Measurements from ENCODE around the gene PTPRA.
"Not testable (repeated sequence)": the region's sequence is repeated elsewhere in the genome, so short reads cannot be mapped to it uniquely, and the experiment has no call there.

Gene PTPRA

DNA sequence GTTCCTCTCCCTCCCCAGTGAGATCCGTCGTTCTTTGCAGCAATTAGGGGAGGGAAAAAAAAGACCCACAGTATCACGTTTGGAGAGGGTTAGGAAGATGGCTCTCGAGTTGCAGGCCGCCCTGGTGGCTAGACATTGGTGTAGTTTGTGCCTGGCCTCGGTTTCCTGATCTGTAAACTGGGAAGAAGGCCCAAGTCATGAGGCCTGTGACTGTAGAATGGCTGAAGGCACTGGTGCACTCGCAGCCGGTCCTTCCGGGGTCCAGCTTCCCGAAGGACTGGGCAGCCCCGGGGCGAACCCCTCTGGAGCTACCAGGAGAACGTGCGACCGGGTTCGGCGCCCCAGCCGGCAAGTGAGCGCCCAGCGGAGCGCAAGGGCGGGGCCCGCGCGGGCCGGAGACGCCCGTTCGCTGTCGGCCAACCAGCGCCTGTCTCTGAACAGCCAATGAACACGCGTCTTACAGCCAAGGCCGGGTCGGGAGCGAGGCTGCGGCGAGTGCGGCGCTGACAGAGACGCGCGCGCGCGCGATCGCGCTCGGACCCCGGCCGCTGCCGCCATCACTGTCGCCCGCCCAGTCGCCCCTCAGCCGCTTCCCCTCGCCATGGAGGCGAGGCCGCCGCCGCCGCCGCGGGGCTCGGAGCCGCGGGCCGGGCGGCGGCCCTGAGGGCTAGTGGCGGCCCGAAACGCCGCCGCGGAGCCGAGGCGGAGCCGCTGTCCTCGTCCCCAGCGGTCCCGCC, at the start of gene PTPRA:
TSS of gene PTPRA (plus strand) at position 472 of the 737 bp plus-strand sequence. CDS start 90,797 bp downstream, outside the sequence.
- intact Hi-C loops (cut with DNase I), result loop anchor here (2.0 to 10.0 kb wide), 3 partner anchors 32 to 174 kb away; partner anchors contain the start of genes MRPS26, PCED1A and VPS16
- peak; percentile 92 to 98 (median 96) for DNase-seq

DNA sequence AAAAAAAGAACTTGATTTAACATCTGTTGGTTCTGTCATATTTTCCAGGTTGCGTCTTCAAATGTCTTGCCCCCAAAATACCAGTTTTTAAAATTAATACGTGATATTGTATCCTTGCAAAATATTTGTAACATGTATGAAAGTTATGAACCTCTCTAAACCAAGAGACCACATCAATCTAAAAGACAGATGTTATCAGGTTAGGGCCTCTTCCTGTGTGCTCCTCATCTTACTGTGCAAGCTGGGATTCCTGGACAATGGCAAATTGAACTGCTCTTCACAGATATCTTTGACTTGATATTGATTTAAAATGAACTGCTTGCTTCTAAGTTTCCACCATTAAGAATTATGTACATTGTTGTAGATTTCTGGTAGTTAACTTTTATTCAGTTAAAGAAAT, 47.5 kb upstream of the PTPRA start:
- intact Hi-C loops (cut with DNase I), result no loop called here
- DNase-seq, result no peak

DNA sequence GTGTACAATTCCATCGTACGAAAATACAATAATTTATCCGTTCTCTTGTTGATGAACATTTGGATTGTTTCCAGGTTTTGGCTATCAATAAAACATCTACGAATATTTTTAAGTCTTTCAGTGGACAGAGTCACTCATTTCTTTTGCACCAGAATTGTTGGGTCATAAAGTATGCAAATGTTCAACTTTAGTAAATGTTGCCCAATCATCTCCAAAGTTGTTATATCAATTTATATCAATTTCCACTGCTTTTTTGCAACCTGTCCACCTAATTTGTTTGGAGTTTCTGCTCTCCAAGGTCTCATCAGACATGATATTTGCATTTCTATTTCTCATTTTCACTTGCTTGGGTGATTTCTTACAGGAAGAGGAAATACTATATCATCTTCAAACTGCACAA, 46.6 kb upstream of the PTPRA start:
- intact Hi-C loops (cut with DNase I), result no loop called here
- no peak for DNase-seq

GRCh38 chr20:2829376-2829775, 43.9 kb upstream of the PTPRA start:
- intact Hi-C loops (cut with DNase I), result no loop called here
- DNase-seq, result no peak

DNA sequence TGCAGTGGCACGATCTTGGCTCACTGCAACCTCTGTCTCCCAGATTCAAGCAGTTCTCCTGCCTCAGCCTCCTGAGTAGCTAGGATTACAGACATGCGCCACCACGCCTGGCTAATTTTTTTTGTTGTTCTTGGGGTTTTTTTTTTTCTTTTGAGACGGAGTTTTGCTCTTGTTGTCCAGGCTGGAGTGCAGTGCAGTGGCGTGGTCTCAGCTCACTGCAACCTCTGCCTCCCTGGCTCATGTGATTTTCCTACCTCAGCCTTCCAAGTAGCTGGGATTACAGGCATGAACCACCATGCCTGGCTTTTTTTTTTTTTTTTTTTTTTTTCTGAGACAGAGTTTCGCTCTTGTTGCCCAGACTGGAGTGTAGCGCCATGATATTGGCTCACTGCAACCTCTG, 42.1 kb upstream of the PTPRA start:
- DNase-seq, result not testable (repeated sequence)
- intact Hi-C loops (cut with DNase I), result loop anchor here (10.0 kb wide), 1 partner anchor 136 kb away; the partner anchor contains the start of gene EBF4

DNA sequence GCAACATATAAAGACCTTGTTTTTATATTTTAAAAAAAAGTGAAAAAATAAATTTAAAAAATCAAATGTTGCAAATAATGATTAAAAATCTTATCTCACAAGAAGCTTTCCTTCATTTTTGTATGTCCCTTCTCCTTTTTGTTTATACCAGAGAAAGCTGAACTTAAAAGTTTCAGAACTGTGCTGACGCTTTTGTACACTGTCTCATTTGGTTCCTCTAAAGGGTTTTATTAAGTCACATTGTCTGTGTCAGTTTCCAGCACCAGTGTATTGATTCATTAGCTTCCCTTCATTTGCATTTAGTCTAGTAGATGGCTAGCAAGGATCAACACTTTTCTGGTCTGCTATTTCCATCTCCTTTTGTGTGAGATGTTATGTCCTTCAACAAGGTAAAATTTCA, 39.5 kb upstream of the PTPRA start:
- DNase-seq, result no peak
- intact Hi-C loops (cut with DNase I), result loop anchor here (10.0 kb wide), 1 partner anchor 139 kb away; the partner anchor contains the start of gene EBF4

GRCh38 chr20:2834401-2835110, 38.7 kb upstream of the PTPRA start:
- DNase-seq, result no peak
- intact Hi-C loops (cut with DNase I), result loop anchor here (10.0 kb wide), 1 partner anchor 140 kb away; the partner anchor contains the start of gene EBF4

DNA sequence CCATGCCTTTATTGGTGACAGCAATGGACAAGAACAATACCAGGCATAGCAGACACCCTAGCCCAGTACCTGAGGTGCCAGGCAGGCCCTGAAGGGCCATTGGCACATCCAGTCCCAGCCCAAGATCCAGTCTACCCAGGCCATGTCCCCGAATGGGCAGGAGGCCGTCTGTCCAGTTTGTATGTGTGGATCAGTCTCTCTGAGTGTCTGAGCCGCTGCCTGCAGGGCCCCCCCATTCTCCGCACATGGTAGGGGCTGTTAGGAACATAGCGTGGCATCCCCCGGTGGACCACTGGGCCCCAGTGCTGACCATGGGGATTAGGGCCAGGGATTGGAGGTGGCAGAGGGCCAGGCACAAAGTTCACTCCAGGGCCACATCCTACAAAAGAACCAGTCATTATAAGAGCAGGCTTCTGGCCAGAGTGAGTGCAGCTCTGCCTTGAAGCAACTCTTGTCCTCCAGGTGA, 37.9 kb upstream of the PTPRA start:
- intact Hi-C loops (cut with DNase I), result loop anchor here (10.0 kb wide), 1 partner anchor 141 kb away; the partner anchor contains the start of gene EBF4
- peak in 1 of 42 donors; percentile 31 for DNase-seq

GRCh38 chr20:2836035-2836434, 37.2 kb upstream of the PTPRA start:
- DNase-seq, result peak in 1 of 42 donors; percentile 24
- intact Hi-C loops (cut with DNase I), result loop anchor here (10.0 kb wide), 1 partner anchor 141 kb away; the partner anchor contains the start of gene EBF4

- intact Hi-C loops (cut with DNase I), result loop anchor here (10.0 kb wide), 1 partner anchor 143 kb away; the partner anchor contains the start of gene EBF4
- DNase-seq, result no peak
Measured at GRCh38 chr20:2837221-2837960, 35.9 kb upstream of the PTPRA start.

- intact Hi-C loops (cut with DNase I), result loop anchor here (10.0 kb wide), 1 partner anchor 143 kb away; the partner anchor contains the start of gene EBF4
- peak in 1 of 42 donors; percentile 11 for DNase-seq
Measured at GRCh38 chr20:2838170-2838797, 35.0 kb upstream of the PTPRA start.

DNA sequence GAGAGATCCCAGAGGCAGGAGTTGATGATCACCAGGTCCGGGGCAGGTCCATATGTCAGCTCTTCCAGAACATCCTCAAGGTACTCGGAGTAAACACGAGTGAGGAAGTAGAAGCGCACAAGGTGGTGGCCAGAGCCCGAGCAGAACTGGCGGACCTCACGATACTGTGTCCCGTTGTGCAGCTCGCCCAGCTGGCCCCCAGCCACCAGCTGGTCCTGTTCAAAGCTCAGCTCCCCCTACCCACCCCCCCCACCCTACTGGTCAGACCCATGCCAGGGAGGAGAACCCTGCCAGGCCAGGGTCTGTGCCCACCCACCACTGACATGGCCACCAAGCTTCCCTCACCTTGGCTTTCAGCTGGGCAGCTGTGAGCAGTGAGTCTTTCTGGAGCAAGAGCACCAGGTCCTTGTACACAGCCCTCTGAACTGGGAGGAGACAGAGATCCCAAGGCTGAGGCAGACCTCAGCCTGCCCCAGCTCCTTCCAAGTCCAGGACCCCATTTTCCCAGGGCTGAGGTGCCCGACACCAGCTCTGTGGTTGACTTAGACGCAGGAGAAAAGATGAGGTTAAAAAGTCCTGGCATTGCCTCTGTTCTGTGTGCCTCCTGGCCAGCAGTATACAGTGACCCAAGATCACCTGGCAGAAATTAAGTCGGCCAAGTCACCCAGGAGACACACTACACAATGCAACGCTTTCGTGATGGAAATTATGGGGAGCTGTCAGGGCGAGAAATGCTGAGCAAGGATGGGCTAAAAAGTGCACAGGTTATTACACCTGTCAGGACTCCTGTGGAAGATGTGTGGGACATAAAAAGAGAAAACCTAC, 34.2 kb upstream of the PTPRA start:
- DNase-seq, result peak in 2 of 42 donors; percentile 12 to 18
- intact Hi-C loops (cut with DNase I), result loop anchor here (10.0 kb wide), 1 partner anchor 144 kb away; the partner anchor contains the start of gene EBF4

GRCh38 chr20:2839732-2840137, 33.5 kb upstream of the PTPRA start:
- intact Hi-C loops (cut with DNase I), result loop anchor here (2.0 to 10.0 kb wide), 2 partner anchors 33 to 145 kb away; partner anchors contain the start of genes EBF4 and PTPRA
- peak in 2 of 42 donors; percentile 3 to 20 for DNase-seq

GRCh38 chr20:2840138-2840966, 32.9 kb upstream of the PTPRA start, which contains the start of the genes PCED1A and VPS16:
PCED1A (minus strand) TSS chr20:2840655; CDS start chr20:2839912, 743 bp downstream.
VPS16 (plus strand) TSS chr20:2840745; CDS start chr20:2840775, 30 bp downstream.
- DNase-seq, result peak; percentile 76 to 96 (median 92)
- intact Hi-C loops (cut with DNase I), result loop anchor here (2.0 kb wide), 1 partner anchor 32 kb away; the partner anchor contains the start of gene PTPRA

GRCh38 chr20:2840967-2841531, 32.2 kb upstream of the PTPRA start:
- intact Hi-C loops (cut with DNase I), result loop anchor here (2.0 kb wide), 1 partner anchor 32 kb away; the partner anchor contains the start of gene PTPRA
- peak in 35 of 42 donors; percentile 8 to 60 (median 39) for DNase-seq

DNA sequence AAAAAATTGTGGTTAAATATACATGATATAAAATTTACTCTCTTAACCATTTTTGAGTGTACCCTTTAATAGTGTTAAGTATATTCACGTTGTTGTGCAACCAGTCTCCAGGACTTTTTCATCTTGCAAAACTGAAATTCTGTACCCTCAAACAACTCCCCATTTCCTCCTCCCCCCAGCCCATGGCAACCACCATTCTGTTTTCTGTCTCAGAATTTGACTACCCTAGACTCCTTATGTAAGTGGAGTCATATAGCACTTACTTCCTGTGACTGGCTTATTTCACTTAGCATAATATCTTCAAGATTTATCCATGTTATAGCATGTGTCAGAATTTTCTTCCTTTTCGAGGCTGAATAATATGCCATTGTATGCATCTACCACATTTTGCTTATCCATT, 27.7 kb upstream of the PTPRA start:
- DNase-seq, result no peak
- intact Hi-C loops (cut with DNase I), result no loop called here

Measured in head of caudate nucleus (tissue), 42 donors.